ENCODE measurements around the gene SEC24A. TPM values are rescaled to one million over a fixed set of nuclear protein-coding genes. Genes with fewer than 3 reads are reported as not detected.
"Not testable (repeated sequence)": the region's sequence is repeated elsewhere in the genome, so short reads cannot be mapped to it uniquely, and the experiment has no call there.

SEC24A gene
- total RNA-seq, 1 donor = 35.2 TPM

DNA sequence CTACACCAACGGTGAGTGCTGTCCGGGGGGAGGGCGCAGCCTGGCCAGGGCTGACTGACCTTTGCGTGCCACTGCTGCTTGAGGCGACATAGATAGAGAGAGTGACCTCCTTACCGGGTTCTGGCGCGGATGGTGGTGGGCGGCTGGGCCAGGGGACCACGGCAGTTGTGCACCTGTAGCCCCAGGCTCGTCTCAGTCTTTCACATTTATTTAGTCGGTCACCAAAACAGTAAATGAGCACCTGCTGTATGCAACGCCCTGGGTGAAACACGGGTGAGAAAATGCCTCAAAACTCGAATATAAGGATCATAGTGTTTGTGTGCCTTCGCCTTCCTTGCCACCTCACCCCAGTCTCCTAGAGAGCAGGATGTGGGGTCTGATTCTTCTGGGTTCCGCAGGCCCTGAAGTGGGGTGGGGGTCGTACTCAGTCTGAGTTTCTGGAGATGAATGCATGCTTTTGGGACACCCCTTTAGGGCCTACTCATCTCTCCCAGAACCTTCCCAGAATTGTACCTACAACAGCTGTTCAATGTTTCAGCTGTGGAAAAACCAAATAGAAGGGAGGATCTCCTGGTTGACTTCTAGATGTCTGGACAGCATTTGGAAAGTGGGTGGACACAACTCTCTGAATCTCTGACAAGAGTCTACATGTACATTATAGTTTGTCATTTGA lies 714 bp downstream of the SEC24A start:
- DNase-seq (ENCODE audit: low read depth) = peak; percentile 13
- peak overlapping the region; percentile 98 for H3K4me3 ChIP-seq (ENCODE audit: low read depth, low read length)
- no peak for TF ChIP-seq CTCF (IDR thresholded peaks at IDR 0.05; ENCODE audit: insufficient read depth, low read length)

DNA sequence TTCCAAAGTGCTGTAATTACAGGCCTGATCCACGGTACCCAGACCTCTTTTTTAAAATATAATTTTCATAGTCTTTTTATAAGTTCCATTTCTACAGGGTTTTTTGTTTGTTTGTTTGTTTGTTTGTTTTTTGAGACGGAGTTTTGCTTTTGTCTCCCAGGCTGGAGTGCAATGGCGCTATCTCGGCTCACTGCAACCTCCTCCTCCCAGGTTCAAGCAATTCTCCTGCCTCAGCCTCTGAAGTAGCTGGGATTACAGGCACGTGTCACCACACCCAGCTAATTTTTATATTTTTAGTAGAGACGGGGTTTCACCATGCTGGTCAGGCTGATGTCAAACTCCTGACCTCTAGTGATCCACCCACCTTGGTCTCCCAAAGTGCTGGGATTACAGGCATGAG lies 2.1 kb downstream of the SEC24A start:
- H3K4me3 ChIP-seq (ENCODE audit: low read depth, low read length) = peak overlapping the region; percentile 98
- DNase-seq (ENCODE audit: low read depth) = not testable (repeated sequence)

DNA sequence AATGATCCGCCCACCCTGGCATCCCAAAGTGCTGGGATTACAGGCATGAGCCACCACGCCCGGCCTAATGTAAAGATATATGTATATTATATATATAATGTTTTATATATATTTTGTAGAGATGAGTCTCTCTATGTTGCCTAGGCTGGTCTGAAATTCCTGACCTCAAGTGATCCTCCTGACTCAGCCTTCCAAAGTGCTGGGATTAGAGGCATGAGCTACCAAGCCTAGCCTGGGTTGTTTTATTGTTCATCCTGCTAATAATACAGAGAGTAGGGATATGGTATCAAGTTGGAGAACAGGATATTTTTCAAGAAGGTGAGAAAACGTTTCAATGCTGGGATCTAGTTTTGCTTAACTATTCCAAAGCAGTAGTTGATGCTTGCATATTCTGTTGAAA lies 2.9 kb downstream of the SEC24A start:
- H3K4me3 ChIP-seq (ENCODE audit: low read depth, low read length) = no peak overlapping the region

DNA sequence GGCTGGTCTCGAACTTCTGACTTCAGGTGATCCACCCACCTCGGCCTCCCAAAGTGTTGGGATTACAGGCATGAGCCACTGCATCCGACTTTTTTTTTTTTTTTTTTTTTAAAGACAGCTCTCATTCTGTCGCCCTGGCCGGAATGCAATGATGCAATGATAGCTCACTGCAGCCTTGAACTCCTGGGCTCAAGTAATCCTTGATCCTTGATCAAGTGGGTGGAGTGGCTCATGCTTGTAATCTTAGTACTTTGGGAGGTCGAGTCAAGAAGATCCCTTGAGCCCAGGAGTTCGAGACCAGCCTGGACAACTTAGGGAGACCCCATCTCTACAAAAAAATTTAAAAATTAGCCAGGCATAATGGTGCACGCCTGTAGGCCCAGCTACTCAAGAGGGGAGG lies 8.1 kb downstream of the SEC24A start:
- no peak for DNase-seq (ENCODE audit: low read depth)
- no peak for TF ChIP-seq CTCF (IDR thresholded peaks at IDR 0.05; ENCODE audit: insufficient read depth, low read length)
- H3K4me3 ChIP-seq (ENCODE audit: low read depth, low read length) = no peak overlapping the region

More for the DNA sequence above, 2.9 kb downstream of the SEC24A start:
- no peak for TF ChIP-seq CTCF (IDR thresholded peaks at IDR 0.05; ENCODE audit: insufficient read depth, low read length)
- DNase-seq (ENCODE audit: low read depth) = no peak

DNA sequence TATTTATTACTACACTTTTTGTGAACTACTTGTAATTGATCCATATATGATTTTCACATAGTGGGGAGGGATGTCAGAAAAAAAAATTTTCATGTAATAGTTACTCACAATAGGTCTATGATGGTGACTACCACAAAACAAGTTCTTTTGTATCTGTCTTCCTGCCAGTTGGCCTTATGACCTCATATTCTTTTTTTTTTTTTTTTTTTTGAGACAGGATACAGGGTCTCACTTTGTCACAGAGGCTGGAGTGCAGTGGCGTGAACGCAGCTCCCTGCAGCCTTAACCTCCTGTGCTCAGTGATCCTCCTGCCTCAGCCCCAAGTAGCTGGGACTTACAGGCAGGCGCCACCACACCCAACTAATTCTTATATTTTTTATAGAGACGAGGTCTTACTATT lies 10.9 kb downstream of the SEC24A start:
- DNase-seq (ENCODE audit: low read depth) = no peak
- H3K4me3 ChIP-seq (ENCODE audit: low read depth, low read length) = no peak overlapping the region
- TF ChIP-seq CTCF (IDR thresholded peaks at IDR 0.05; ENCODE audit: insufficient read depth, low read length) = no peak

- no peak for TF ChIP-seq CTCF (IDR thresholded peaks at IDR 0.05; ENCODE audit: insufficient read depth, low read length)
- DNase-seq (ENCODE audit: low read depth) = no peak
- no peak overlapping the region for H3K4me3 ChIP-seq (ENCODE audit: low read depth, low read length)
Measured at GRCh38 chr5:134659922-134660321, 11.3 kb downstream of the SEC24A start.

DNA sequence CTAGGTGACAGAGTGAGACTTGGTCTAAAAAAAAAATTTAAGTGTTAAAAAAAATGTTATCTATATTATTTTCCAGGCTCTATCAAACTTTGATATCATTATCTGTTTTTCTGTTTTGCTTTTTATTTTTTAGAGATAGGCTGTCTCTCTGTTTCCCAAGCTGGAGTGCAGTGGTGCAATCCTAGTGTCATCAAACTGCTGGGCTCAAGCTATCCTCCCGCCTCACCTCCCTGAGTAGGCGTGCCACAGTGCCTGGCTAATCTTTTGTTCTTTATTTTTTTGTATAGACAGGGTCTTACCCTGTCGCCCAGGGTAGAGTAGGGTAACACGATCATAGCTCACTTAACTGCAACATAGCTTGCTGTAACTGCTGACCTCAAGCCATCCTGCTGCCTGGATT lies 14.4 kb downstream of the SEC24A start:
- H3K4me3 ChIP-seq (ENCODE audit: low read depth, low read length) = no peak overlapping the region
- no peak for DNase-seq (ENCODE audit: low read depth)
- TF ChIP-seq CTCF (IDR thresholded peaks at IDR 0.05; ENCODE audit: insufficient read depth, low read length) = no peak

All from fibroblast of the aortic adventitia (primary cell).